IPS-18c (cell line): ENCODE measurements around the gene PHKA1.
"Not testable (repeated sequence)": the region's sequence is repeated elsewhere in the genome, so short reads cannot be mapped to it uniquely, and the experiment has no call there.

ENCODE experiments used
- H3K4me3 ChIP-seq: 2 replicates; pipeline ENCODE4 v1.7.0; 2013; ENCODE audit warnings: low read depth, mild to moderate bottlenecking, low read length, moderate library complexity; ENCODE audit not compliant: insufficient read depth
- H3K9me3 ChIP-seq: one replicate; pipeline ENCODE4 v1.6.1; 2013; ENCODE audit warnings: mild to moderate bottlenecking, low read length, moderate library complexity; ENCODE audit not compliant: control insufficient read depth, insufficient read depth

The PHKA1 gene

GRCh38 chrX:72685018-72685417, 29.1 kb downstream of the PHKA1 start:
- H3K4me3 ChIP-seq = no peak overlapping the region
- peaks cover 6% of the 10 kb centered on the region for H3K9me3 ChIP-seq

DNA sequence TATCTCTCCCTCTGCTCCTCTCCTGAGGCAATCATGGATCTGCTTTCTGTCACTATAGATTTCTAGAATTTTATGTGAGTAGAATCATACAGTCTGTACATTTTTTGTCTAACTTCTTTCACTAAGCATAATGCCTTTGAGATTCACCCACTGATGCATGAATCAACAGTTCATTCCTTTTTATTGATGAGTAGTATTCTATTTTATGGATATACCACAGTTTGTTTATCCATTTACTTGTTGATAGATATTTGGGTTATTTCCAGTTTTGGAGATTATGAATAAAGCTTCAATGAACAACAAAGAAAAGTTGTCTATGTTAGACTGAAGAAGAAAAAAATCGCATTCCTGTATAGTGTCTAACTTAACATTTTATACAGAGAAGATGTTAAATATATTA, 30.5 kb downstream of the PHKA1 start:
- Histone ChIP-seq H3K9me3 (peaks cover 4% of the 10 kb centered on the region), H3K4me3 (no peak overlapping the region)

GRCh38 chrX:72676465-72676864, 37.6 kb downstream of the PHKA1 start:
- Histone ChIP-seq H3K4me3 (no peak overlapping the region), H3K9me3 (no peaks in the 10 kb centered on the region)

- H3K4me3 ChIP-seq = not testable (repeated sequence)
These were observed 40.2 kb downstream of the PHKA1 start for GRCh38 chrX:72673951-72674350.

GRCh38 chrX:72669508-72669907, 44.6 kb downstream of the PHKA1 start:
- H3K9me3 ChIP-seq, H3K4me3 ChIP-seq: not testable (repeated sequence)

More at GRCh38 chrX:72673951-72674350, 40.2 kb downstream of the PHKA1 start:
- H3K9me3 ChIP-seq = not testable (repeated sequence)

GRCh38 chrX:72666451-72666850, 47.7 kb downstream of the PHKA1 start:
- Histone ChIP-seq H3K9me3 (peaks cover 2% of the 10 kb centered on the region), H3K4me3 (no peak overlapping the region)

DNA sequence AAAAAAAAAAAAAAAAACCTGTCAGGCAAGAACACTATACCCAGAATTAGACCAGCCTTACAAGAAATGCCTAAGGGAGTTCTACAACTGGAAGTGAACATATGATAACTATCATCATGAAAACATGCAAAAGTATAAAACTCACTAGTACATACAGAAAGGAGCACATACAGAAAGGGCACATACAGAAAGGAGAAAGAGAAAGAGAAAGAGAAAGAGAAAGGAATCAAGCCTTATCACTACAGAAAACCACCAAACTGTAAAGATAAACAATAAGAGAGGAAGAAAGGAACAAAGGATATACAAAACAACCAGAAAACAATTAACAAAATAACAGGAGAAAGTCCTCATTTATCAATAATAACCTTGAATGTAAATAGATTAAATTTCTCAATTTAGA, 50.4 kb downstream of the PHKA1 start:
- peaks cover 2% of the 10 kb centered on the region for H3K9me3 ChIP-seq

GRCh38 chrX:72662020-72662747, 51.9 kb downstream of the PHKA1 start:
- Histone ChIP-seq H3K4me3 (no peak overlapping the region), H3K9me3 (peaks cover 2% of the 10 kb centered on the region)

More for the DNA sequence above, 50.4 kb downstream of the PHKA1 start:
- no peak overlapping the region for H3K4me3 ChIP-seq

DNA sequence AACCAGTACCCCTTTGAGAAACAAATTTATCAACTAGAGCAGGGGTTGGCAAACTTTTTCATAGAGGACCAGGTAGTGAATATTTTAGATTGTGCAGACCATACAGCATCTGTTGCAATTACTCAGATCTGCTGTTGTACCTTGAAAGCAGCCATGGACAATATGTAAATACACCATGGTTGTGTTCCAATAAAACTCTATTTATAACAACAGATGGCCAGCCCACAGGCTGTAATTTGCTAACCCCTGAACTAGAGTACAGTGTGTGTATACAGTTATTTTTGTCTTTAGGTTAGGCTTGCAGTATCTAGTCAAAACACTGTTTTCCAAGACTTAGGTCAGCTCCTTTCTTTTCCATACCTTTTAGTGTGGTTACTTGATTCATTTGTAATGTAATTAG, 54.4 kb downstream of the PHKA1 start:
- H3K4me3 ChIP-seq = no peak overlapping the region
- H3K9me3 ChIP-seq = peaks cover 2% of the 10 kb centered on the region

DNA sequence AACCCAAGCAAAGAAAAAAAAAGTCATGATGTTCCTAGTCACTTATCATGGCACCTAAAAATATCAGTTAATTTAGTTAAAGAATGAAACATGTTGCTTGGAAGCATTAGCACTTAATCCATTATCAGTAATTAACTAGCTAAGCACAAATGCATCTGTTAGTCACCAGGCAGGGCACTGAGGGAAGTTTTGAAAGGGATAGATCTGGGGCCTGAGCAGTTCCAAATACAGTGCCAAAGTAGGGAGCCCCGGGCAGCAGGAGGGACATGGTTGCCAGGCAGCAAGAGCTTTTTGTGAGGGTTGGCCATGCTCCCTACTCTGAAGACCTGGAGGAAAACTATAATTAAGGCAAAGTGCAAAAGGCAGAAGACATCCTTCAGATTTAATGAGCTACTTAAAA, 62.0 kb downstream of the PHKA1 start:
- Histone ChIP-seq H3K9me3 (peaks cover 3% of the 10 kb centered on the region), H3K4me3 (no peak overlapping the region)

DNA sequence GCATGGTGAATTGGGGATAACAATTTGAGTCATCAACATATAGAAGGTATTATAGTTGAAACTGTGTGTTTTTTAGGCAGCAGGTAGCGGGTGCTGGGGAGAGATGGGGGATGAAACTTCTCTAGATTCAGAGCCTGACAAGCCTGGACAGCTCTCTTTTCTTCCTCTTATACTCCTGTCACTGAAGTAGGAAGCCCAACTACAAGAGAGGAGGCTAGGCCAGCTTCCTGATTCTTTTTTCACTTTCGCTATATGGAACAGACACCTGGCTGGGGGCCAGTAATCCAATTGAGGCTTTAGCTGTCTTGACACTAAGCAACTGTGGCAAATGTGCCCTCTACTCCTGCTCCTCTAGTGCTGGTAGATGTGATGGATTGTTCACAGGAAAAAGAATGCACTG, 69.2 kb downstream of the PHKA1 start:
- Histone ChIP-seq H3K9me3 (no peaks in the 10 kb centered on the region), H3K4me3 (no peak overlapping the region)

GRCh38 chrX:72641611-72642010, 72.5 kb downstream of the PHKA1 start:
- no peaks in the 10 kb centered on the region for H3K9me3 ChIP-seq

GRCh38 chrX:72635930-72636329, 78.2 kb downstream of the PHKA1 start:
- H3K9me3 ChIP-seq = no peaks in the 10 kb centered on the region
- H3K4me3 ChIP-seq = no peak overlapping the region

More at GRCh38 chrX:72641611-72642010, 72.5 kb downstream of the PHKA1 start:
- H3K4me3 ChIP-seq = no peak overlapping the region

DNA sequence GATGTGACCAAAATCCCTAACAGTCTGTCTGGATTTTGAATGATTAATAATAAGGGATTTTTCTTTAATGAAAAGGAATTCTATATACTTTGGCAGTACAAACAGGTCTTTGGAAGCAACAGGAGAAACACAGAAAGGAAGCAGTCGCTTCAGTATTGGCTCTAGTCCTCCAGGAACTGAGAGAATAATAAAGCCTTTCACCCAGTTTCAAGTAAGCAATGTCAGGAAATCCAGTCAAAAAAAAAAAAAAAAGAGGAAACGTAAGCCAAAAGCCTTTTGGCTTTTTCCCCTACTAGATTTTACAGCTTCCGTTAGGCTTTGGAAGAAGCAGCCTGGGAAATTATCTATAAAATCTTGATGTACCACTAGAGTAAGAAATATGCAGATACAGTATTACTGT, 79.8 kb downstream of the PHKA1 start:
- H3K9me3 ChIP-seq = no peaks in the 10 kb centered on the region
- no peak overlapping the region for H3K4me3 ChIP-seq

DNA sequence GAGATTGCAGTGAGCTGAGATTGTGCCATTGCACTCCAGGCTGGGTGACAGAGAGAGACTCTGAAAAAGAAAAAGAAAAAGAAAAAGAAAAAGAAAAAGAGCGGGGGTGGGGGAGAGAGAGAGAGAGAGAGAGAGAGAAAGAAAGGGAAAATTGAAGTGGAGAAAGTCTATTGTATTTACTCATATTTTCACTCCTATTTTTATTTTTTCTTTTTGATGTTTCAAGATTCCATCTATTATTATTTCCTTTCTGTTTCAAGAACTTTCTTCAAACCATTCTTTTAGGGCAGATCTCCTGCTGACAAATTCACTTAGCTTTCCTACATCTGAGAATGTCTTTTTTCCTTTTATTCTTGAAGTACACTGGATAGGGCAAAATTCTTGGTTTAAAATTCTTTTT, 83.9 kb downstream of the PHKA1 start:
- H3K9me3 ChIP-seq = no peaks in the 10 kb centered on the region

DNA sequence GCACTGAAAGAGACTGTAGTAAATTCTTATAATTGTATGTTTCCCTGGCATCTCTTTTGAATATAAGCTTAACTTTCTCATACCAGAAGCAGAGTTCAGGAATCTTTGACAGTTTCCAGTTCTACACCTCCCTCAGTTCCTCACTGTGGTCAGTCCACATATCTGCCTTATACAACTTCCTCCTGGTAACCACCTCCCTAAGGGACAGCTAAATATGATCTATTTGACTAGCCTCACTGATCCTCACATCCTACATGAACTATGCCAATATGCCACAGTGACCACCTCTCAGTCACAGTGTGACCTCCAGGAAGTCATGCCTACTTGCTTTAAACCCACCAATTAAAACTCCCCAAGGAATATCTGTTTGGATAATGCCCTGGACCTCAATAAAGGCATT, 89.9 kb downstream of the PHKA1 start:
- no peaks in the 10 kb centered on the region for H3K9me3 ChIP-seq
- H3K4me3 ChIP-seq = no peak overlapping the region

More for the DNA sequence above, 83.9 kb downstream of the PHKA1 start:
- H3K4me3 ChIP-seq = no peak overlapping the region

DNA sequence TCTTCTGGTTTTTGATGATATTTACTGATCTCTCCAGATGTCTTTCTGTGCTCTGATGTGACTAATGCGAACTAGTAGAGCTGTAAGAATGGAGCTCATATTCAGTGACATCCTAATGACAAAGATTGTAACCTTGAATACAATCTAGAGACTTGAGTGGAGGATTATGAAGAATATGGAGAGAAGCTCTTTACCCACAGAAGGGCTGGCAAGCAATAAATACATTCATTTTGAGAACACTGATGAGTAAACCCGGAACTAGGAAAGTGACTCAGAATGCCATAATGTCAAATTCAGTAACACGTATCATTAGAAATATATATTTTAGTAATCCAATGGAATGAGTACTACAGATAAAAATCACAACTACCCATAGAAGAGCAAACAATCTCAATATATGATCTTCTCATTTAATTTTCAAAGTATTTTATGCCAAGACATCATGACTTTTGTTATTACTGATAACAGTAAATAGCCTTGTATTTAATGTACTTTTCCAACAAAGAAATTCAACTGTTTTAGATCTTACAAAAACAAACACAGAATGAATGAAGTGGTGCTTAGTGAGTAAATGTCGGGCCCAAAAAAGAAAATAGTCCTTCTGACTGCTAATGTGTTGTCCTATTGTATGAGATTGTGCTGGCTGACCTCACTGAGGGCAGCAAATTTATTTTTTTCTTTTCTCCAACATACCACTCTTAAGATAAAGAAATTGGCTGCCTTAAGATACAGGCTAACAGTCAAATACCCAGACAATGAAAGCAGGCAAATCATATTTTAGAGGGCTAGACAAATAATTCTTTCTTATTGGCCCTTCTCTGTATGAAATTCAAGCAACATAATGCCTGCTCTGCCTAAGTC, 92.3 kb downstream of the PHKA1 start:
- H3K9me3 ChIP-seq = no peaks in the 10 kb centered on the region
- no peak overlapping the region for H3K4me3 ChIP-seq

- no peaks in the 10 kb centered on the region for H3K9me3 ChIP-seq
- H3K4me3 ChIP-seq = no peak overlapping the region
These were observed 92.9 kb downstream of the PHKA1 start for GRCh38 chrX:72621163-72621562.
